BJ (cell line): ENCODE results near the gene TMCO5A. TPM values are rescaled to one million over a fixed set of nuclear protein-coding genes. Genes with fewer than 3 reads are reported as not detected.

Experiments
- CTCF ChIA-PET: fragments of 350-600 bp; formaldehyde crosslinking; extraction: SDS; loops from one replicate; lab custom pipeline; 2021; ENCODE audit warnings: antibody characterized with exemption, inconsistent platforms; lab: Yijun Ruan, JAX
- POLR2A ChIA-PET: fragments of 300-600 bp; sonication (Branson Sonifier 250); formaldehyde crosslinking; extraction: SDS; loops from one replicate; lab custom pipeline; 2021; ENCODE audit warnings: antibody characterized with exemption; lab: Charles Lee
- DNase-seq: peaks from one replicate; pipeline ENCODE4 v3.0.0-alpha.2; 2011; ENCODE audit warnings: low read depth
- H3K27me3 ChIP-seq: 2 replicates; pipeline ENCODE4 v1.6.0; 2011; ENCODE audit warnings: low read length; ENCODE audit not compliant: control insufficient read depth, insufficient read depth
- H3K36me3 ChIP-seq: 2 replicates; pipeline ENCODE4 v1.5.1; 2011; ENCODE audit warnings: low read length; ENCODE audit not compliant: control insufficient read depth, insufficient read depth
- H3K4me3 ChIP-seq: 2 replicates; pipeline ENCODE4 v1.5.1; 2011; ENCODE audit warnings: low read depth, mild to moderate bottlenecking, control low read depth, low read length
- polyA plus RNA-seq: library from polyadenylated mRNA; depleted of rRNA; stranded (reverse); fragments of >200 nt; gene quantifications from 2 replicates; pipeline ENCODE4 v1.2.3, GENCODE V29; 2011
- TF ChIP-seq, protein P1 (sequence below): IDR thresholded peaks from 2 replicates; pipeline ENCODE4 v1.5.1; 2011; ENCODE audit warnings: low read depth, mild to moderate bottlenecking, control low read depth, inconsistent platforms, low read length, moderate library complexity; ENCODE audit not compliant: insufficient read depth

TMCO5A gene
- polyA plus RNA-seq, 1 experiment = not detected

DNA sequence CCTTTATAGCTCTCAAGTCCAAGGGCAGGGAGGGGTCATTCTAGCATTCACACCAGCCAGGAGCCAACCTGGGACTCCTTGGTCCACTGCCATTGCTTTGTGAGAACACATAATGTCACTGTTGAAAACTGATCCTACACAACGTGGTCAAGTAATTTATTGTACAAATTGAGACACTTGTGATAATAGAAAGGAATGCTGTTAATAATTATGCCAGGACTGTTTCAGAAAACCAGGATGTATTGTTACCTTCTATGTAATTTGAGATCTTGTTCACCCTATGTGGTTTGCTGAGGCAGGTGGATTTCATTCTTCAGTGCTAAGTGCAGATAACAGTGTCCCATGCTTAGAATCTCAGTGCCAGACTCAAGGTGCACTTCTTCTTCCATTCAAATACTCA lies 33.3 kb downstream of the TMCO5A start:
- Histone ChIP-seq H3K4me3 (no peak overlapping the region), H3K27me3 (peaks cover 2% of the 10 kb centered on the region), H3K36me3 (no peaks in the 10 kb centered on the region)
- POLR2A ChIA-PET = no interaction called here
- TF ChIP-seq, protein P1, sequence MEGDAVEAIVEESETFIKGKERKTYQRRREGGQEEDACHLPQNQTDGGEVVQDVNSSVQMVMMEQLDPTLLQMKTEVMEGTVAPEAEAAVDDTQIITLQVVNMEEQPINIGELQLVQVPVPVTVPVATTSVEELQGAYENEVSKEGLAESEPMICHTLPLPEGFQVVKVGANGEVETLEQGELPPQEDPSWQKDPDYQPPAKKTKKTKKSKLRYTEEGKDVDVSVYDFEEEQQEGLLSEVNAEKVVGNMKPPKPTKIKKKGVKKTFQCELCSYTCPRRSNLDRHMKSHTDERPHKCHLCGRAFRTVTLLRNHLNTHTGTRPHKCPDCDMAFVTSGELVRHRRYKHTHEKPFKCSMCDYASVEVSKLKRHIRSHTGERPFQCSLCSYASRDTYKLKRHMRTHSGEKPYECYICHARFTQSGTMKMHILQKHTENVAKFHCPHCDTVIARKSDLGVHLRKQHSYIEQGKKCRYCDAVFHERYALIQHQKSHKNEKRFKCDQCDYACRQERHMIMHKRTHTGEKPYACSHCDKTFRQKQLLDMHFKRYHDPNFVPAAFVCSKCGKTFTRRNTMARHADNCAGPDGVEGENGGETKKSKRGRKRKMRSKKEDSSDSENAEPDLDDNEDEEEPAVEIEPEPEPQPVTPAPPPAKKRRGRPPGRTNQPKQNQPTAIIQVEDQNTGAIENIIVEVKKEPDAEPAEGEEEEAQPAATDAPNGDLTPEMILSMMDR = no peak
- CTCF ChIA-PET = no interaction called here
- no peak for DNase-seq

- H3K36me3 ChIP-seq = no peaks in the 10 kb centered on the region
- ChIA-PET CTCF (interaction anchor here (0.8 kb wide), 1 partner anchor 17 kb away, joined by 3 read pairs; no protein-coding TSS in a partner anchor), POLR2A (no interaction called here)
- no peak overlapping the region for H3K4me3 ChIP-seq
- no peak for DNase-seq
- TF ChIP-seq, protein P1 = no peak
- no peaks in the 10 kb centered on the region for H3K27me3 ChIP-seq
These were observed 39.4 kb downstream of the TMCO5A start for GRCh38 chr15:37973856-37974255.

GRCh38 chr15:37978231-37978630 lies 43.8 kb downstream of the TMCO5A start:
- ChIA-PET POLR2A (no interaction called here), CTCF (interaction anchor here (1.4 kb wide), 1 partner anchor 411 kb away, joined by 4 read pairs; no protein-coding TSS in a partner anchor)
- Histone ChIP-seq H3K27me3 (no peaks in the 10 kb centered on the region), H3K4me3 (no peak overlapping the region), H3K36me3 (no peaks in the 10 kb centered on the region)
- DNase-seq = no peak
- TF ChIP-seq, protein P1 = no peak

DNA sequence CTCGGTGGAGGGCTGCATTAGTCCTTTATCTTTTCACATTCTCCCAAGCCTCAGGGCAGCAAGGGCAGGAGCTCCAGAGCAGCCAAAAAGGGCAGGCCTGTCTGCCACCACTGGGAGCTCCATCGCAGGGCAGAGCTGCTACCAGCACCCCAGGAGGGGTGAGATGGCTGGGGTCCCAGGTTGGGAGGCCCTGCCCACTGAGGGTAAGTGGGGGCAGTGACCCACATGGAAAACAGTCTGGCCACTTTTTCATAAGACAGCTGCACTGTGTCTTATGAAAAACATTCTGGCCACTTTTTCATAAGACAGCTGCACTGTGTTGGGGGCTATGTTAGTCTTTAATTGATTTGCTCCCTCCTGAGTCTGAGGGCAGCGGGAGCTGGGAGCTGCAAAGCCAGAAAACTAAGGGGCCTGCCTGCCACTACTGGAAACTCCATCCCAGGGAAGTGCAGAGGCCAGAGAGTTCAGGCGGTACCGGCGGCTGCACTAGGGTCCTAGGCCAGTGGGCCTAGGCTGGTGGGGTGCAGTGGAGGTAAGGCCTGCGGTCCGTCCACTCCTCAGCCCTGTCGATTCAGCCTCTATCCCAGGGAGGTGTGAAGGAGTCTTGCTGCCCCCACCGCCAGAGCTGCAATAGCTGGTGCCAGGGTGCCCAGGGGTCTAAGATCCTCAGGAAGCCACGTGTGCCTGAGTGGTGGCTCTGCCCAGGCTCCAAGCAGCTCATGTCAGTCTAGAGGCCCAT lies 45.4 kb downstream of the TMCO5A start:
- ChIA-PET POLR2A (interaction anchor here (0.6 kb wide), 1 partner anchor 475 kb away, joined by 3 read pairs; no protein-coding TSS in a partner anchor), CTCF (interaction anchor here (1.0 to 1.5 kb wide), 2 partner anchors 15 to 16 kb away, joined by 3 to 6 read pairs; no protein-coding TSS in a partner anchor)
- no peak for DNase-seq
- no peaks in the 10 kb centered on the region for H3K36me3 ChIP-seq
- H3K4me3 ChIP-seq = no peak overlapping the region
- no peaks in the 10 kb centered on the region for H3K27me3 ChIP-seq
- TF ChIP-seq, protein P1 = no peak

- Histone ChIP-seq H3K27me3 (no peaks in the 10 kb centered on the region), H3K36me3 (no peaks in the 10 kb centered on the region), H3K4me3 (no peak overlapping the region)
- POLR2A ChIA-PET = no interaction called here
- CTCF ChIA-PET = interaction anchor here (1.3 to 1.6 kb wide), 6 partner anchors 9 to 437 kb away, joined by 3 to 11 read pairs (median 4); no protein-coding TSS in a partner anchor
- no peak for DNase-seq
- TF ChIP-seq, protein P1 = no peak
These were observed 46.8 kb downstream of the TMCO5A start for GRCh38 chr15:37981201-37981600.
